GM21576 (cell line): Measurements from ENCODE around the gene CD58.

ENCODE experiments used
- ATAC-seq: cut with Tn5 transposase; IDR thresholded peaks from one replicate; pipeline ENCODE4 v1.9.1; 2021; ENCODE audit warnings: mild to moderate bottlenecking, moderate library complexity; ENCODE audit not compliant: unreplicated experiment

Gene CD58

DNA sequence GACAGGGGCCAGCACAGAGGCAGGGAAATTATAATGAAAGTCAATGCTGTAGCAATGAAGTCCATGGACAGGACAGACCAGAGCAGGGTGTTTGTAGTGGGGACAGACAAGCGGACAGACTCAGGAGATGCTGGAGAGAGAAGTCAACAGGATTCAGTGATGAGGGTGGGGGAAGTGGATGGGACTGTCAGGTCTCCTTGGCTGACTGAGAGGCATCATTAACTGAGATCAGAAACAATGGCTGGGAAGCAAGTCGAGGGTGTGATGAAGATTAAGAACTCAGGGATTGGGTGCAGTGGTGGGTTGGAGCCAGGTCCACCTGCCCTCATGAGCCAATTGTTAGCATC lies 25.5 kb downstream of the CD58 start:
- ATAC-seq, result peak; percentile 19

DNA sequence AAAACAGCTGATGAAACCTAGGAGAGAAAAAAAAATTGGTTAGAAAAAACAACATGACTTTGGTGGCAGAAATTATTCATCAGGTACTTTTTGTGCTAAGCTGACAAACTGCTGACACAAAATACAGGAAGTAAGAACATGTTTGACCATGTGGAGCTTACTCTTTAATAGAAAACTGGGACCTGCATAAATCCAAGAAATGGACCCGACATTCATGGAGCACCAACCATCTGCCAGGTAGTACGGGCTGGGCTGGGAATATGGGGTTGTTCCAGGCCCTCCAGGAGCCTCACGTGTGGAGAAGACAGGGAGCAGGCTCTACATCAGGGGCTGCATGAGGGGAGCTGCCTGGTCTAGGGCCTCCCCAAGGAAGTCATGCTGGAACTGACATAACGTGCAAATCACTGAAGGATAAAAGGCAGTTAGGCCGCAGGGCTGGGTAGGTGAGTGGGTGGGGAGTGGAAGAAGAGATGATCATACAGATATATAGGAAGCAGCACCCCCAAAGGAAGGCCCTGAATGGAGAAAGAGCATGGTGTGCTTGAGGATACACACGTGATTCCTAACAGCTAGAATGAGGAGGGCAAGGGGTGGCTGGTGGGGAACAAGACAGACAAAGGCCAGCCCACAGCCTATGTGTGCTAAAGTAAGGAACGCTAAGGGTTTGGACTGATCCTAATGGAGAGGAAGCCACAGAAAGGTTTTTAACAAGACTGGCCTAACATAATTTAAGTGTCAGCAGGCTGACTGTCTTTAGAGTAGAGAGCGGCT lies 26.1 kb downstream of the CD58 start:
- ATAC-seq, result peak; percentile 37

DNA sequence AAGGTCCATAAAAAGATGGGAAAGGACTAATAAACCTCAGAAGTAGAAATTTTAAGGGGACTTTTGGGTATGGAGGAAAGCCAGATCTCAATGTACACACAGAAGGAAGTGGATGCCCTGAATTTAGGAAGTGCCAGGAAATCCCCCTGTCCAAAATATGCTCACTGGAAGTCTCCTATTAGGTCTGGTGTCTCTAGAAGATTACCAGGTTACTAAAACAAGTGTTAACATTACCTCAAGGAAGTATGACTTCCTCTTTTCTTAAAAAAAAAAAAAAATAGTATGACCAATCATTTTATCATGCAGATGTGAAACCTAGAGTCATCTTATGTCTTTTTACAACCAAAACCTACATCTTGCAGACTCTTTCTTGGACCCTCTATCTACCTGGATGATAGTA lies 30.7 kb downstream of the CD58 start:
- ATAC-seq, result peak; percentile 54

DNA sequence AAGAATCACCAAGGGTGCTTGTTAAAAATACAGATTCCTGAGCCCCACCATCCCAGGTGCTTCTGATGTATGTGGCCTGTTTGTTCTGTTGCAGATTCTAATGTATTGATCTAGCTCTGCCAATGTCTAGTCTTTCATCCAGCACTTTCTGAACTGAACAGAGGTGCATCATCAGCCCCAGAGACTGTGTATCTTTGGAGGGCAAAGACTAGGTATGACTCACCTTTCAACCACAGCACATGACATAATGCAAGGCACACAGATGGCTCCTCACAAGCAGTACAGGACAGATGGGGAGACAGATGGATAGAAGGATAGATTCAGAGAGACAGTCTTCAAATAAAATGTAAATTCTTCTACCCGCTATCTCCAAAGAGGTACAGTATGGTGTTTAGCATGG lies 32.3 kb downstream of the CD58 start:
- ATAC-seq, result peak; percentile 64

DNA sequence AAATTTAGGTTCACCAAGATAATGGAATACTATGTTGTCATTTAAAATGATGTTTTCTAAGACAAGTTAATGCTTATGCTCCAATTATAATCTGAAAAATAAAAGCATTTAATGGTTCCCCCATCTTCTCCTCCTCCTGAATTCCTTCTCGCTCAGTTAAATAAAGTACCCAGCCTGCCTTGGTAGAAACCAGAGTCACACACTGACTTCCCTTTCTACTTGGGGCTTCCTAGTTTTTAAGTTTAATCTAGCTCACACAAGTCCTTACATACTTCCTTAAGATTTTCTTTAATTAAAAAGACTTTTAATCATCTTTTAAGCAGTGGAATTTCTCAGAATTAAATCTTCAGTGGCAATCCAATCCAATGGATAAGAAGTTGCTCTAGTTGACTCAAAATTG lies 32.9 kb downstream of the CD58 start:
- ATAC-seq, result no peak

DNA sequence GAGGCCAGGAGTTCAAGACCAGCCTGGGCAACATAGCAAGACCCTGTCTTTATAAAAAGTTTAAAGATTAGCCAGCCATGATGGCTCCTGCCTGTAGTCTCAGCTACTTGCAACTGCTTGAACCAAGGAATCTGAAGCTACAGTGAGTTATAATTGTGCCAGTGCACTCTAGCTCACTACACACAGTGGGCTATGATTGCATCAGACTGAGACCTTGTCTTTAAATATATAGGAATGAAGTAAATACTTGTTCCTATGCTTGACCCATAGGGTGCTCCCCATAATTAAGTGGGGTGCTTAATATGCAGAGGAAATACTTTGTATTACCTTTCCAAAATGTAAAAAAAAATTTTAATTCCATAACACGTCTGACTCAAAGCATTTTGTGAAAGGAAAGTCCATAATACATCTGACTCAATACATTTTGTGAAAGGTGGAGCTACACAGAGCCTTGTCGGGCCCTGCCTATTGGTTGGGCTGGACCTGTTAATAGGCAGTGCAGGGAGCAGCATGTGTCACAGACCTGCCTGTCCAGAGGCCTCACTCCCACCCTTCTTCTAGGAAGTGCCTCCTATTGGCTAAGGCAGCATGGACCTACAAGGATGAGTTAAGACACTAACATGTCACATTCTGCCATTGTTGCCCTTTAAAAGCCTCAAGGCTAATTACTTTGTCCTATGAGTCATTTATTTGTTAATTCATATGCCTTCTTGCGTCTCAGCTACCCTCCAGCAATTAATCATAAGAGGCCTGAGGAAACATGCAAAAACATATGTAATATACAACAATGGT lies 33.6 kb downstream of the CD58 start:
- no peak for ATAC-seq

DNA sequence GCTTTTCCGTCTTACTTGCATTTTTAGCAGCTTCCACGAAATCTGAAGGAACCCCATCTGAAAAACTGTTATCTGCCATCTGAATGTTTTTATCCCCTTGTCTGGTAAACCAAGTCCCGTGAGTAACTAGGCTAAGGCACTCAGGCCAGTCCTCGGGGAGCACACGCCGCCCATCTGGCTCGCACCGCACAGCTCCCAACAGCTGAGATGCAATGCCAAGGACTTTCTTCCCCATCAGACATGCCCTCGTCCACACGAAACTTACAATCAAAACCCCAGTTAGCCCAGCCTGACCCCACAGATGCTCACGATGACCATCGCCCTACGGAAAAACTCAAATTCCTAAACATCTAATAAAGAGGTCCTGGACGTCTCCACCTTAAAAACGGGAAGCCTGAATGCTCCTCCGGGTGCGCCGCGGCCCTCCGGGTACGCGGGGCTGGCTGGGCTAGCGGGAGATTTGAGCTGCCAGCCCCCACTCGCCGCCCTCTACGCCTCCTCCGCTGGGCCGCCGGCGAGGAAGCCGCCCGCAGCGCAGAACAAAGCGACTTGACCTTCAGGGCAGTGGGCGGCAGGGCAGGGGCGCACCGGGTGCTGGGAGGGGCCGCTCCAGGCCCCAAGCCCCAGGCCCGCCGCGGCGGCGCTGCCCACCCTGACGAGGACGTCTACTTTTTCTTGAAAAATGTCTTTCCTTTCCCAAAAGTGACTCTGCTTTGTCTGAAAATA lies 36.6 kb downstream of the CD58 start:
- ATAC-seq, result no peak

DNA sequence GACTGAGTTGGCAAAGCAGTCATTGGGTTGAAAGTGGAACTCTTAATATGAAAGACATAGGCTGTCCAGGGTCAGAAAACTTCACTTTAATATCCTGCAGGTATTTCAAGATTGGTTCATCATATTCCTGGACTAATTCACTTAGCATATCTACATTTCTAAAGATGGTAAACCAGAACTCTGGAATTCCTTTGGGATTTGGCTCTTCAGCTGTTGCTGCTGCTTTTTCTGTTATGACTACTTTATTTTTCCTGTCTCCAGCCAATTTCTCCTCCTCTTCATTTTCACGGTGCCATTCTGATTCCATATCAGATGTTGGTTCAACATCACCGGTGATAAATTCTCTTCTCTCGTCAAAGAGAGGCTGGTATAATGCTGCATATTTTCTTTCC lies 37.4 kb downstream of the CD58 start:
- ATAC-seq, result no peak

DNA sequence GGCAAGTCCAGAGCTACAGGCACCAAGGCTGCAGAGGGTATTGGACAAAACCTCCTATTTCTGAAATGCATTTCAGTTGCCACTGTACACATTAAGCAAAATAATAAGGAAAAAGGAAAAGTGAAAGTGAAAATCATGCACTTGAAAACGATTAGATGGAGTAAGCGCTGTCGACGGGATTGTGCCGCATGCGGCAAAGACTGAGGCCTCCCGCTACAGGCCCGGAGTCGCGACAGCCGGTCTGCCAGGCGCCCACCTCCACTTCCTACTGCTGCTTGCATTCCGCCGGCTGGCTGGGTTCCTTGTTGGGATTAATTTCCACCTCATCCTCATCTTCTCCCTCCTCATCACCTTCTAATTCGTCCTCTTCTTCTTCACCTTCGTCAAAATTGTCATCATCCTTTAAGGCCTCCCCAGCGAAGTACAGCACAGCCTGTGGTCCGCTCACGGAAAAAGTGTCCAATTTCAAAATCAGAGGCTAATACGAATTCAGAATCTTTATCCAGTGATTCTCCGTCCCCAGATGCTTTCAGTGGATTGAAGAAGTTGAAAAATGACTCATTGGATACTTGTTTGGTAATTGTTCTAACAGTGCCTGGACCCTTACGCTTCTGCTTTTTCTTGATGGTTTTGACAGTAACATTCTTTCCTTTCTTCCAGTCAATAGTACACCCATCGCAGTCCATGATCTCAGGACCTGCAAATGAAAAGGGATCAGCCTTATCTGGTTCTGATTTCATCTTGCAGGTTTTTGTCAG lies 38.0 kb downstream of the CD58 start:
- ATAC-seq, result no peak

DNA sequence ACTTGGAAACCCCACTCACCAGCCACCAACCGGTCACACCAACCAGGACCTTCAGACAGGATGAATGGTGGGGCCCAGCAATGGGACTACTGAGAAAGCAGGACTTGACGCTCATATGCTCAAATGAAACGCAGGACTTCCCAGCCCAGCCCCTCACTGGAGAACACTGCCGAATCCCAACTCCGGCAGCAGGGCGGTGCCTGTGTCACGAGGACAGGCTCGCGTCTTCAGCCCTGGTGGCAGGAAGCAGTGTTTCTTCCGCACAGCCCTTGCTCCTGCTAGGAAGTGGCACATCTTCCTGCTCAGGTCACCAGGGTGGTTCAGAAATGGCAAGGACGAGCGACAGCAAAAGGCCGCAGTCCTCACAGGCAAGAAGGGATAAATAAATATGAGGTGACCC lies 38.9 kb downstream of the CD58 start:
- ATAC-seq, result no peak

DNA sequence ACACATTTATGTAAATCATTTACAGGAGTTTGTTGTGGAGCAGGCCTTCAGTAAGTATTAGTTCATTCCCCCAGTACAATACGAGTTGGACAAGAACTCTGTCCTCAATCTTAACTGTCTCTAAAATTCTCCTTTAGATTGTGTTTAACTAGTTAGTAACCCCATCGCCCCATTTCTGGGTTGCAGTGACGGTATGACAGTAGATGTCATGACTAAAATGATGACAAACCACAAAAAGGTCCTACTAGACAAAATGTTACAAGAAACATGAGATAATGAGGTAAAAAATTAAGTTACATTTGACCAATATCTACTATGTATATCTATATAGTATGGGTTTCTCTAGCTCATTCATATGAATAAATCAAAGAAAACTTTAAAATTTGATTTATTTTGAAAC lies 41.1 kb downstream of the CD58 start:
- ATAC-seq, result no peak

DNA sequence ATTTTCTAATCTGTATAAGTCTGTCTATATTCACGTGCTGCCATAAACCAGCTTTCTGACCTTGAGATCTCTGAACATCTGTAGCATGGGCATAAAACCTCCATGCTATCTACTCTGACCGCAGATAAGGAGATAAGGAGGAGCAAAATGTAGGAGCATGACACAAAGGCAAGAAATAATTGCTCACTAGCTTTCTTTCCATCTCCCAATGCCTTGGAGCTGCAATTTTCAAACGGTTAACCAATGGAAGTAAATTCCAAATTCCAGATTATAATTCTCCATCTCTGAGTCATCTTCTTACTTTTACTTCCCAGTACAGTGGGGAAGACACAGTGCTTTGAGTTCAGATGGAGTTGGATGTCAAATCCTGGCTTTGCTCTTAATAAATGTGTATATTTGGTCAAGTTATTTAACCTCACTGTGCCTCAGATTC lies 41.6 kb downstream of the CD58 start:
- ATAC-seq, result no peak

DNA sequence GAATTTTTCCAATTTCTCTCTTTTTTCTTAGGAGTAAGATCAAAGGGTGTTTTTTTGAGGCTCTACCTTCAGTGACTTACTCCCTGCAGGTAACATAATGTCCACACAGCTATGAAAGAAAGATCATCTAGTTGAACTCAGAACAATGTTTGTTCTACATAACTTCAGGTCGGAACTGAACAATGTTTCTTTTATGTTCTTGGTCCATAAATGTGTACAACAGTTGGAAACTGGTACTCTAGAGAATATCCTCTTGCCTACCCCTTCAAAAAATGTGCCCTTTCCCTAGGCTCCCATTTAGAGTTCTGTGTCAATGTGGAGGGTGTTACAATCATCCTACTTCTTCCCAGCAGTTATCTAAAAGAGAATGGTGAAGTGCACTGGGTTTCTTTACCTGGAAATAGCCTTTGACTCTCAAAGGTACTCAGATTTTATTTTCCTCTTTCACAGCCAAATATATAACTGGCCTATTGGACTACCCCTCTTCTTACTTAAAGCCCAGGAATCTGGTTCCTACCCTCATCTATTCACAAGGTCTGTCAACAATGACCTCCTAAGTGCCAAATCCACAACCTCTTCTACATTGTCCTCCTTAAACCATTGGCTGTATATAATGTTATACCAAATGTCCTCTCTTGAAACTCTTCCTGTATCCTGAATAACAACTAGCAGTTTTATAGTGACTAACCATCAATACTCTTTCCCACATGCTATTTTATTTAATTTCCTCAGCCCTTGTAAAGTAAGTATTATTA lies 42.3 kb downstream of the CD58 start:
- no peak for ATAC-seq

DNA sequence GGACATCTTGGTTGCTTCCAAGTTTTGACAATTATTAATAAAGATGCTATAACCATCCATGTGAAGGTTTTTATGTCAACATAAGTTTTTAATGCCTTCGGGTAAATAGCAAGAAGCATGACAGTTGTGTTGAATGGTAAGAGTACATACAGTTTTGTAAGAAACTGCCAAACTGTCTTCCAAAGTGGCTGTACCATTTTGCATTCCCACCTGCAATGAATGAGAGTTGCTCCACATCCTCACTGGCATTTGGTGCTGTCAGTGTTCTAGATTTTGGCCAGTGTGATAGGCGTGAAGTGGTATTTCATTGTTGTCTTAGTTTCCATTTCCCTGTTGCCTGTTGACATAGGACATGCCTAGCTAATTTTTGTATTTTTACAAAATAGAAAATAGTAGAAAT lies 45.4 kb downstream of the CD58 start:
- no peak for ATAC-seq

DNA sequence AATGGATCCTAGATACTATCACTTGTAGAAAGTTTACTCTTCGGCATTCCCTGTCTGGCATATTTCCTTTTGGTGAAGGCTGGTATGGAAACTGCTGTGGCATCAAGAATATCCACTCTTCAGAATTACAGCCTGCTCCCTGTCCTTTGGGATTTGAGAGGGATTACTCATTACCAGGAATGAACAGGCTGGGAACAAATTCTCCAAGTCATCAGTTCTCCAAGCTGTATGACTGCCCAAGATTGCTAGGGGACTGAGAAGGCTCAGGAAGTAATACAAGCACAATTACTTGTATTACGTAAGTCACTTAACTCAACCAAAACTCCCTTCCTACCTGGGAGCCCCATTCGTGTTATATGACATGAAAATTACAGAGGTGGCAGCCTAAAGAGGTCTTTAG lies 49.6 kb downstream of the CD58 start:
- no peak for ATAC-seq

DNA sequence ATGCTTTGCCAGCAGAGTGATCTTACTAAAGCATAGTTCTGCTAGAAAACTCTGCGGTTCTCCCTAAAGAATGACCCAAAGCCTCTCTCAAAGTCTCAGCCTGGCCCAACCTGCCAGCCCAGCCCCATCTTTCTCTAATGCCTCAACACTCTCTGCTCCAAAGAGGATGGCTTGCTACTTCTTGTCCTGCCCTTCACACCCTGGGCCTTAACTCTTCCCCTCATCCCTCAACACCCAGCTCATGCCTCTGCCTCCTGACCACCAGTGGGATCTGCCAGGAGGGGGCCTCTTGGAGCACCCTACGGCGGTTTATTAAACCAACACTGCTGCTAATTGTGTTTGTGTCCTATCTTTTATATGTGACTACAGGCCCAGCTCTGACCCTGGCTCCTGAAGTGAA lies 52.4 kb downstream of the CD58 start:
- no peak for ATAC-seq

DNA sequence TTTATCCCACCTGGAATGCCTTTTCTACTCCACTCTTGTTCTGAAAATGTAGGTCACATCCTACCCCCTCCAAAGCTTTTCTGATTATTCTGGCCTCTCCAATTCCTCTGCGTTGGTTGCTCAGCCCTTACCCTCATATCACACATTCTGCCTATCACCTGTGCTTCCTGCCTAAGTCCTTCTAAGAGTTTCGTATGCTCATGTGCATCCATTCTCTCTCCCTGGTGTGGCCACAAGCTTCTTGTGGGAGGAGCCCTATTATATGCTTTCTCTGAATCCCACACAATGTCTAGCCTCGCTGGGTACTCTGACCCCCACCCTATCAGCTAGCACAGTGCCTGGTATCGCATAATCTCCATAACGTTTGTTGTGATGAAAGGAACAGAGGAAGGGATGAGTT lies 54.2 kb downstream of the CD58 start:
- no peak for ATAC-seq

DNA sequence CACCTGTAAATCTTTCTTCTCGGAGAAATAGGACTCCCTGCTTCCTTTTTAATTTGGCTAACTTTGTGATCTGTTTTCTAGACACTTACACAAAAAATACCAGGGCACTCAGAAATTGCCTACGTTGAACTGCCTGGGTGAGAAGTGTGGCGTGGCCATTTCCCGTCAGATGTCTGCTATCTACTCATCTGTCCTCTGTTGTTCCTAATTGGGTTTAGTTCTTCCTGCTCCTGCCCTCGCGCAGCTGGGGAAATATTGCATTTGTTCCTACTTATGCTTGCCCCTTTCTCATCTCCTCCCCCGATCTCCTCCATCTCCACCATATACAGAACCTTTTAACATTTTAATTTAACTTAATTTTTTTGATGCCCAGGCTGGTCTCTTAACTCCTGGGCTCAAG lies 55.1 kb downstream of the CD58 start:
- no peak for ATAC-seq

DNA sequence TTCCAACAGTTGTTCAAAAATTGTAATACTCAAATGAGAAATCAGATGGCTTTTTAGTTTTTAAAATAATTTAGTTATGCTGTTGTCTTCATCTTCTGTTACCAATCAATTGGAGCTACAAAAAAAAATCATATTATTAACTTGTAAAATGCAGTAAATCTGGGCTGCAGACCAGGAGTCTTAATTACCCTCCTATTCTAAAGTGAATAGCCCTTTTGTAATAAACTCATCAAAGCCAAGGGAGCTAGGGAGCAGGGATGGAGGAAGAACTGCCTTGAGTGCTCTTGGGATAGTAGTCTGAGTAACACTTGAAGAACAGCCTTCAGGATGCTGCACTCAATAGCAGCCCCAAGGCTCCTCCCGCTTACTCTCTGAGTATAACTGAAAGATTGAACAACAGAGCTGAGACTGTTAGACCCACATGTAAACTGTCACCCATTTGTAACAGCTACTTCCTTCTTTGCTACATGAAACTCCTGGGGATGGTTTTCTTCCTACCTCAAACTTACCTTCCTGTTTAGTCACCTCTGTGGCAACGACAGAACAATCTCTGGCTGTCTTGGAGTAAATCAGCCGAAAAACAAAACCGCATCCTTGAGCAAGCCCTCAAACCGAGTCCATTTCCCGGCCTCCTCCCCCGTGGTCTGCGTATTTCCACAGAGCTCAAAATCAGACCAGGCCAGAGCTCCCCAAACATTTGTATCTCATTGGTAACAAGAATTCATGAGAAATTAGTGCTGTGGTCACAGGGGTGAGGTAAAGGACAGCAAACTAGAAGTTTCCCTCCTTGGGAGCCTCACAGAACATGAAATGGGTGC lies 55.9 kb downstream of the CD58 start:
- peak; percentile 64 for ATAC-seq

DNA sequence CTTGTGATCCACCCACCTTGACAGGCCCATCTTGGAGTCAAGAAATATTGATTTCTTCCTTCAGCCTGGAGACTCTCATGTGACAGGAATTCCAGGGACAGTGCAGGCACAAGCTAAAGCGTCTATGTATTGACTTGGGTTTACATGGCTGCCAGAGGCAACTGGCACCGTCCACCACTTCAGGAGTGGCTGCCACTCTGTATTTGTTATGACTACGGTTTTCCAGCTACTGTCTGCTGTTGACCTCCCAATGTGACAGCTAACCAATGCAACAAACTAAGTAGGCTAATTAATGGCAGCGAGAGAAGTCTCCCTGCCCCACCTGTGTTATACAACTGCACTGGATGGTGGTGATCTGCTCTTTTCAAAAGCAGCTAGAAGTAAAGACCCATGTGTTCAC lies 56.9 kb downstream of the CD58 start:
- ATAC-seq, result no peak
